22Rv1 (cell line): ENCODE data around the gene ERO1B.
"Not testable (repeated sequence)": the region's sequence is repeated elsewhere in the genome, so short reads cannot be mapped to it uniquely, and the experiment has no call there.

Experiments used
- CTCF ChIP-seq: fragments of 450-650 bp; IDR thresholded peaks from 2 replicates; pipeline ENCODE4 v1.5.1; 2017; ENCODE audit warnings: mild to moderate bottlenecking
- ZFX ChIP-seq: fragments of 450-650 bp; IDR thresholded peaks from 2 replicates; pipeline ENCODE4 v1.6.1; 2017; ENCODE audit warnings: antibody characterized with exemption, borderline replicate concordance

GRCh38 chr1:236314050-236314449 lies 32.3 kb upstream of the ERO1B start:
- TF ChIP-seq CTCF, ZFX: not testable (repeated sequence)
